CD14-positive monocyte (primary cell): ENCODE results near the gene JARID2. TPM values are rescaled to one million over a fixed set of nuclear protein-coding genes. Genes with fewer than 3 reads are reported as not detected.
A peak's percentile ranks its signal among the peaks of the same experiment; 100 is the strongest.

Source experiments
- DNase-seq, 3 donors: peaks; one replicate each; pipeline ENCODE4 v3.0.0-alpha.2; 2011 to 2022
- H2AFZ ChIP-seq: 2 replicates; pipeline ENCODE4 v1.6.0; 2012; ENCODE audit warnings: mild to moderate bottlenecking, low read depth, low read length, inconsistent platforms; ENCODE audit not compliant: insufficient read depth, poor library complexity, severe bottlenecking
- H3K27ac ChIP-seq, 2 donors: 1 replicate in 1 of 2; 2 replicates in 1 of 2; pipeline ENCODE4 v1.5.1; 2012 to 2013; ENCODE audit warnings: low read length in 2 of 2, control low read depth in 1 of 2, inconsistent platforms in 1 of 2, low read depth in 1 of 2, mild to moderate bottlenecking in 1 of 2
- H3K27me3 ChIP-seq, 2 donors: one replicate each; pipeline versions ENCODE4 v1.6.0 to v1.6.1; 2011 to 2013; ENCODE audit warnings: low read length in 2 of 2; ENCODE audit not compliant: control insufficient read depth in 2 of 2, insufficient read depth in 2 of 2
- H3K36me3 ChIP-seq, 2 donors: replicated peaks in 1 of 2; 1 replicate in 1 of 2; 2 replicates in 1 of 2; pipeline versions ENCODE4 v1.5.1 to v1.6.1; 2012 to 2013; ENCODE audit warnings: low read length in 2 of 2, control low read depth in 1 of 2, inconsistent platforms in 1 of 2, mild to moderate bottlenecking in 1 of 2; ENCODE audit not compliant: insufficient read depth in 2 of 2, control insufficient read depth in 1 of 2
- H3K4me1 ChIP-seq, 2 donors: 1 replicate in 1 of 2; 2 replicates in 1 of 2; pipeline versions ENCODE4 v1.5.1 to v1.6.1; 2012 to 2013; ENCODE audit warnings: low read length in 2 of 2, control low read depth in 1 of 2, inconsistent platforms in 1 of 2, mild to moderate bottlenecking in 1 of 2, moderate library complexity in 1 of 2; ENCODE audit not compliant: insufficient read depth in 2 of 2, control insufficient read depth in 1 of 2
- H3K4me2 ChIP-seq: replicated peaks from 2 replicates; pipeline ENCODE3; 2012; ENCODE audit warnings: low read length, moderate library complexity, mild to moderate bottlenecking; ENCODE audit not compliant: poor library complexity, severe bottlenecking; ENCODE audit errors: extremely low read depth
- H3K4me3 ChIP-seq, 3 experiments: fragments of 200-600 bp in 1 of 3; sonication (generic) in 1 of 3; replicated peaks in 1 of 3; 1 replicate in 2 of 3; 2 replicates in 1 of 3; pipeline ENCODE4 v1.5.1; 2011 to 2013; ENCODE audit warnings: low read length in 3 of 3, mild to moderate bottlenecking in 3 of 3, control low read depth in 2 of 3, low read depth in 2 of 3, inconsistent platforms in 1 of 3, moderate library complexity in 1 of 3
- H3K79me2 ChIP-seq: 2 replicates; pipeline ENCODE4 v1.6.0; 2012; ENCODE audit warnings: mild to moderate bottlenecking, control low read depth, inconsistent platforms, low read length, moderate library complexity; ENCODE audit not compliant: insufficient read depth
- H3K9ac ChIP-seq: 2 replicates; pipeline ENCODE4 v1.6.0; 2017; ENCODE audit warnings: low read length, mild to moderate bottlenecking; ENCODE audit not compliant: insufficient read depth, poor library complexity, severe bottlenecking
- H3K9me3 ChIP-seq, 2 donors: replicated peaks in 1 of 2; 1 replicate in 1 of 2; 2 replicates in 1 of 2; pipeline versions ENCODE4 v1.5.1 to v1.6.1; 2012 to 2013; ENCODE audit warnings: low read length in 2 of 2, control low read depth in 1 of 2; ENCODE audit not compliant: control insufficient read depth in 1 of 2, insufficient read depth in 1 of 2
- H4K20me1 ChIP-seq: 2 replicates; pipeline ENCODE4 v1.6.0; 2012; ENCODE audit warnings: mild to moderate bottlenecking, low read length, control low read depth, moderate library complexity; ENCODE audit not compliant: insufficient read depth
- H3K27ac Mint-ChIP-seq, 7 donors: one replicate each; pipeline ENCODE4 v1.8.0; 2020; ENCODE audit warnings: mild to moderate bottlenecking in 7 of 7, mixed read lengths in 7 of 7, moderate library complexity in 6 of 7, inconsistent platforms in 2 of 7
- H3K27me3 Mint-ChIP-seq, 3 donors: one replicate each; pipeline ENCODE4 v1.8.0; 2021 to 2022; ENCODE audit warnings: low read depth in 3 of 3, mild to moderate bottlenecking in 3 of 3, mixed read lengths in 3 of 3, moderate library complexity in 3 of 3, inconsistent platforms in 1 of 3
- H3K36me3 Mint-ChIP-seq, 2 donors: one replicate each; pipeline ENCODE4 v1.8.0; 2020; ENCODE audit warnings: mixed read lengths in 2 of 2, inconsistent platforms in 1 of 2, mild to moderate bottlenecking in 1 of 2
- H3K4me1 Mint-ChIP-seq: one replicate; pipeline ENCODE4 v1.8.0; 2020; ENCODE audit warnings: mild to moderate bottlenecking, mixed read lengths
- H3K4me3 Mint-ChIP-seq, 2 donors: one replicate each; pipeline ENCODE4 v1.8.0; 2020; ENCODE audit warnings: mild to moderate bottlenecking in 2 of 2, mixed read lengths in 2 of 2, moderate library complexity in 1 of 2
- H3K9me3 Mint-ChIP-seq, 7 donors: one replicate each; pipeline ENCODE4 v1.8.0; 2020 to 2022; ENCODE audit warnings: mixed read lengths in 7 of 7, mild to moderate bottlenecking in 6 of 7, moderate library complexity in 6 of 7, inconsistent platforms in 2 of 7
- CTCF ChIP-seq: fragments of 200-600 bp; IDR thresholded peaks from one replicate; pipeline ENCODE4 v1.8.0; 2022; ENCODE audit warnings: antibody characterized with exemption, mild to moderate bottlenecking
- WGBS: methylation state at CpG from one replicate; pipeline ENCODE4 v1.1.5; 2013; ENCODE audit warnings: missing lambda C conversion rate; ENCODE audit not compliant: insufficient coverage; 5-methylcytosine and 5-hydroxymethylcytosine counted together
- intact Hi-C, 2 donors: fragments of 100-400 bp; cut with micrococcal nuclease; formaldehyde crosslinking; loops; one replicate each; pipeline versions ENCODE4 v1.15.0 to v1.15.1; 2023
- polyA plus RNA-seq, 3 donors: library from polyadenylated mRNA; depleted of rRNA in 1 of 3; unstranded in 2 of 3; stranded (reverse) in 1 of 3; fragments of 300-500 nt in 2 of 3; fragments of >200 nt in 1 of 3; fragmentation: Illumina TruSeq in 2 of 3; gene quantifications; 1 replicate in 2 of 3; 2 replicates in 1 of 3; pipeline ENCODE4 v1.2.3, GENCODE V29; 2012 to 2021

Gene JARID2
- polyA plus RNA-seq, 3 donors = 6.8 to 17.5 (median 12.5) TPM

- H3K4me1 ChIP-seq = peaks cover 12 to 16% of the 10 kb centered on the region in 2 donors
- peaks cover 15 to 53% of the 10 kb centered on the region in 2 donors for H3K36me3 ChIP-seq
- no peak for TF ChIP-seq CTCF
- peaks cover 47% of the 10 kb centered on the region for H3K4me1 Mint-ChIP-seq
- intact Hi-C loops = no loop called here
- H3K27ac Mint-ChIP-seq = peak overlapping the region in 2 of 7 donors; percentile 51 to 59
- no peak overlapping the region for H2AFZ ChIP-seq
- no peaks in the 10 kb centered on the region for H3K27me3 Mint-ChIP-seq
- 88% methylated on average over 3 of the region's 5 CpGs for WGBS
- peak overlapping the region in 1 of 2 donors; percentile 26 for H3K27ac ChIP-seq
- H4K20me1 ChIP-seq = peaks cover 100% of the 10 kb centered on the region
- no peak overlapping the region for H3K4me2 ChIP-seq
- H3K36me3 Mint-ChIP-seq = peaks cover 53% of the 10 kb centered on the region in 2 donors
- H3K9ac ChIP-seq = no peak overlapping the region
- H3K9me3 ChIP-seq = no peaks in the 10 kb centered on the region
- H3K79me2 ChIP-seq = peaks cover 99% of the 10 kb centered on the region
- DNase-seq = no peak
- H3K9me3 Mint-ChIP-seq = peaks cover 0 to 2% (median 0%) of the 10 kb centered on the region in 7 donors
- no peak overlapping the region for H3K4me3 ChIP-seq
- no peak overlapping the region for H3K4me3 Mint-ChIP-seq
- no peaks in the 10 kb centered on the region for H3K27me3 ChIP-seq
Measured at GRCh38 chr6:15479761-15480160, 233.9 kb downstream of the JARID2 start.

GRCh38 chr6:15480525-15480924 lies 234.7 kb downstream of the JARID2 start:
- Histone ChIP-seq H3K4me1 (peaks cover 10 to 14% of the 10 kb centered on the region in 2 donors), H3K4me3 (no peak overlapping the region), H3K4me2 (no peak overlapping the region), H3K9ac (no peak overlapping the region), H4K20me1 (peaks cover 100% of the 10 kb centered on the region), H3K27me3 (no peaks in the 10 kb centered on the region), H3K79me2 (peaks cover 99% of the 10 kb centered on the region), H3K27ac (peak overlapping the region in 1 of 2 donors; percentile 26), H3K36me3 (peaks cover 7 to 46% of the 10 kb centered on the region in 2 donors), H2AFZ (no peak overlapping the region), H3K9me3 (no peaks in the 10 kb centered on the region)
- no peak overlapping the region for H3K4me3 Mint-ChIP-seq
- peak overlapping the region in 3 of 7 donors; percentile 48 to 66 (median 59) for H3K27ac Mint-ChIP-seq
- H3K36me3 Mint-ChIP-seq = peaks cover 48 to 49% of the 10 kb centered on the region in 2 donors
- H3K4me1 Mint-ChIP-seq = peaks cover 44% of the 10 kb centered on the region
- no peaks in the 10 kb centered on the region for H3K27me3 Mint-ChIP-seq
- H3K9me3 Mint-ChIP-seq = peaks cover 0 to 2% (median 0%) of the 10 kb centered on the region in 7 donors
- no peak for DNase-seq
- no peak for TF ChIP-seq CTCF
- intact Hi-C loops = no loop called here
- 13% methylated on average over 2 of the region's 7 CpGs for WGBS
